BJ (cell line): ENCODE data around the gene NTMT1. TPM values are rescaled to one million over a fixed set of nuclear protein-coding genes. Genes with fewer than 3 reads are reported as not detected.
"Not testable (repeated sequence)": the region's sequence is repeated elsewhere in the genome, so short reads cannot be mapped to it uniquely, and the experiment has no call there.

Experiments used
- CTCF ChIA-PET: fragments of 350-600 bp; formaldehyde crosslinking; extraction: SDS; loops from one replicate; lab custom pipeline; 2021; ENCODE audit warnings: antibody characterized with exemption, inconsistent platforms; lab: Yijun Ruan, JAX
- POLR2A ChIA-PET: fragments of 300-600 bp; sonication (Branson Sonifier 250); formaldehyde crosslinking; extraction: SDS; loops from one replicate; lab custom pipeline; 2021; ENCODE audit warnings: antibody characterized with exemption; lab: Charles Lee
- DNase-seq: peaks from one replicate; pipeline ENCODE4 v3.0.0-alpha.2; 2011; ENCODE audit warnings: low read depth
- H3K27me3 ChIP-seq: 2 replicates; pipeline ENCODE4 v1.6.0; 2011; ENCODE audit warnings: low read length; ENCODE audit not compliant: control insufficient read depth, insufficient read depth
- H3K36me3 ChIP-seq: 2 replicates; pipeline ENCODE4 v1.5.1; 2011; ENCODE audit warnings: low read length; ENCODE audit not compliant: control insufficient read depth, insufficient read depth
- H3K4me3 ChIP-seq: 2 replicates; pipeline ENCODE4 v1.5.1; 2011; ENCODE audit warnings: low read depth, mild to moderate bottlenecking, control low read depth, low read length
- polyA plus RNA-seq: library from polyadenylated mRNA; depleted of rRNA; stranded (reverse); fragments of >200 nt; gene quantifications from 2 replicates; pipeline ENCODE4 v1.2.3, GENCODE V29; 2011
- TF ChIP-seq, protein P1 (sequence below): IDR thresholded peaks from 2 replicates; pipeline ENCODE4 v1.5.1; 2011; ENCODE audit warnings: low read depth, mild to moderate bottlenecking, control low read depth, inconsistent platforms, low read length, moderate library complexity; ENCODE audit not compliant: insufficient read depth

NTMT1 gene
- polyA plus RNA-seq, 1 experiment = 96.3 TPM

DNA sequence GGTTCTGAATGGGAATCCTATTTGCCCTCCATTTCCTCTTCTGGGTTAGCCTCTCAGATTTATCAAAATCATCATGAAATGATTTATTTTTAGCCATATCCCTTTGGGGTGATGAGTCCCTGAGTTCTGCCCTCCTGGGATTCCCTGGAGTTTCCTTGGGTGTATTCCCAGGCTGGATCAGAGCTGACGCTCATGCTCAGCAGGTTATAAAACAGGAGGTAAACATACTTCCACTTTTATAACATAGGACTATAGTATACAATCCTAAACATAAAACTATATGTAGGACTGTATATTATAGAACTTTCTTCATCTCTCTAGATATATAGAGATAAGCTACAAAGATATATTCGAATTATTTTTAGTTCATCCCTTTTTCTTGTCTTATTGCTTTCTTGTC, 35.1 kb downstream of the NTMT1 start:
- TF ChIP-seq, protein P1, sequence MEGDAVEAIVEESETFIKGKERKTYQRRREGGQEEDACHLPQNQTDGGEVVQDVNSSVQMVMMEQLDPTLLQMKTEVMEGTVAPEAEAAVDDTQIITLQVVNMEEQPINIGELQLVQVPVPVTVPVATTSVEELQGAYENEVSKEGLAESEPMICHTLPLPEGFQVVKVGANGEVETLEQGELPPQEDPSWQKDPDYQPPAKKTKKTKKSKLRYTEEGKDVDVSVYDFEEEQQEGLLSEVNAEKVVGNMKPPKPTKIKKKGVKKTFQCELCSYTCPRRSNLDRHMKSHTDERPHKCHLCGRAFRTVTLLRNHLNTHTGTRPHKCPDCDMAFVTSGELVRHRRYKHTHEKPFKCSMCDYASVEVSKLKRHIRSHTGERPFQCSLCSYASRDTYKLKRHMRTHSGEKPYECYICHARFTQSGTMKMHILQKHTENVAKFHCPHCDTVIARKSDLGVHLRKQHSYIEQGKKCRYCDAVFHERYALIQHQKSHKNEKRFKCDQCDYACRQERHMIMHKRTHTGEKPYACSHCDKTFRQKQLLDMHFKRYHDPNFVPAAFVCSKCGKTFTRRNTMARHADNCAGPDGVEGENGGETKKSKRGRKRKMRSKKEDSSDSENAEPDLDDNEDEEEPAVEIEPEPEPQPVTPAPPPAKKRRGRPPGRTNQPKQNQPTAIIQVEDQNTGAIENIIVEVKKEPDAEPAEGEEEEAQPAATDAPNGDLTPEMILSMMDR = no peak
- ChIA-PET POLR2A (interaction anchor here (0.6 kb wide), 1 partner anchor 77 kb away, joined by 4 read pairs; no protein-coding TSS in a partner anchor), CTCF (interaction anchor here (2.9 kb wide), 1 partner anchor 9 kb away, joined by 9 read pairs; no protein-coding TSS in a partner anchor)
- Histone ChIP-seq H3K27me3 (no peaks in the 10 kb centered on the region), H3K36me3 (no peaks in the 10 kb centered on the region), H3K4me3 (no peak overlapping the region)
- no peak for DNase-seq

DNA sequence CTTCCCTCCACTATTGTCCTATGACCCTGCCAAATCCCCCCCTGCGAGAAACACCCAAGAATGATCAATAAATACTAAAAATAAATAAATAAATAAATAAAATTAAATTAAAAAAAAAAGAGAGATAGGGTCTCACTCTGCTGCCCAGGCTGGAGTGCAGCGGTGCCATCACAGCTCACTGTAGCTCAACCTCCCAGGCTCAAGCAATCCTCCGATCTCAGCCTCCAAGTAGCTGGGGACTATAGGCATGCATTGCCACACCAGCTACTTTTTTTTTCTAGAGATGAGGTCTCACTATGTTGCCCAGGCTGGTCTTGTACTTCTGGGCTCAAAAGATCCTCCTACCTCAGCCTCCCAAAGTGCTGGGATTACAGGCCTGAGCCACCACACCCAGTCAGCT, 36.3 kb downstream of the NTMT1 start:
- H3K4me3 ChIP-seq, H3K27me3 ChIP-seq, DNase-seq, H3K36me3 ChIP-seq, POLR2A ChIA-PET: not testable (repeated sequence)
- CTCF ChIA-PET = interaction anchor here (1.6 to 2.9 kb wide), 2 partner anchors 10 to 20 kb away, joined by 6 to 9 read pairs; partner anchors contain the start of gene ASB6

DNA sequence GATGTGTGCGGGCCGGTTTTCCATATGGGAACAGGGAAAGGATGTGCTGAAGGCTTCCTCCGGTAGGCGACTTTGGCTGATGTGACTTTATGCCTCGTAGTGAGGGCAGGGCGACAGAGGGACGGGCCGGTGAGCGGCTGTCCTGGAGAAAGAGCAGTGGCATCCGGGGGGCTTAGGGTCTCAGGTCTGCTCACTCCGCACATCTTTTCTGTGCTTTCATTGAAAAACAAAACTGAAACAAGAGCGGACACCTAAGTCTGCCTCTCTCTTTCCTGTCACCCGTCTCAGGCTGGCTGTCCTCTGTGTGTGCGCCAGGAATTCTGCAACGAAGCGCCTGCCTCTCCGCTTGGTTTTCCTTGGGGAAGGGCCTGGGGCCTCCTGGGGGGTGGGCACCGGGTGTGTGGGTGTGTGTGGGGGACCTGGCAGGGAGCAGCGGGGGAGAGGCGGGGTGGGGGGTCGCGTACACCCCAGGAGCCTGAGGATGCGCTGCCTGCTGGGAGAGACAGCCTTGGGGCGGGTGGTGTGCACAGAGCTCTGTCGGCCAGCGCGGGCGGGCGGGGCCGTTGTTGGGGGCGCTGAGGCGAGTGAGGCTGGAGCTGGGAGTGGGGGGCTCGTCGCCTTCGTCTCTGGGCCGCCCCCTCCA, 38.9 kb downstream of the NTMT1 start:
- CTCF ChIA-PET = no interaction called here
- no peak for DNase-seq
- H3K4me3 ChIP-seq = peak overlapping the region; percentile 83
- POLR2A ChIA-PET = no interaction called here
- H3K36me3 ChIP-seq = peaks cover 2% of the 10 kb centered on the region; the same call in 1 of the 2 replicates
- no peaks in the 10 kb centered on the region for H3K27me3 ChIP-seq
- TF ChIP-seq, protein P1 = no peak

DNA sequence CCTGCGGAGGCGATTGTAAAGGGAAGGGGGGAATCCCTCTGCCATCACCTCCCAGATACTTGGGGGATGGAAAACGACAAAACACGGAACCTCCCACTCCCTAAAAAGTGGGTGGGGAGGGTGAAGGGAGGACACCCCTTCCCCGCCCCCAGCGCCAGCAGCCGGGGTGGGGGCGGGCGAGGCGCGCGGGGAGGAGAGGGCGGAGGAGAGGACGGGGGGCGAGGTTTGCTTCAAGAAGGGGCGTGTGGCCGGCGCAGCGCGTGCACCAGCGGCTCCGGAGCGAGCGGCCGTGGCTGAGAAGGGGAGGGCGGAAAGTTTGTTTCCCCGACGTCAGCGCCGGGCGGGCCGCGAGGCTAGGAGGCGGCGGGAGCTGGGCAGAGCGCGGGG, 39.4 kb downstream of the NTMT1 start, which contains the start of gene PRRX2:
PRRX2 (plus strand) TSS at position 259 of the 387 bp plus-strand sequence. CDS start 221 bp downstream, outside the sequence.
- CTCF ChIA-PET = interaction anchor here (1.8 kb wide), 1 partner anchor 23 kb away, joined by 5 read pairs; the partner anchor contains the start of gene ASB6
- Histone ChIP-seq H3K36me3 (peaks cover 2% of the 10 kb centered on the region; the same call in 1 of the 2 replicates), H3K27me3 (no peaks in the 10 kb centered on the region), H3K4me3 (peak within 1 kb of the TSS; percentile 83)
- POLR2A ChIA-PET = no interaction called here
- TF ChIP-seq, protein P1 = no peak
- no peak for DNase-seq

DNA sequence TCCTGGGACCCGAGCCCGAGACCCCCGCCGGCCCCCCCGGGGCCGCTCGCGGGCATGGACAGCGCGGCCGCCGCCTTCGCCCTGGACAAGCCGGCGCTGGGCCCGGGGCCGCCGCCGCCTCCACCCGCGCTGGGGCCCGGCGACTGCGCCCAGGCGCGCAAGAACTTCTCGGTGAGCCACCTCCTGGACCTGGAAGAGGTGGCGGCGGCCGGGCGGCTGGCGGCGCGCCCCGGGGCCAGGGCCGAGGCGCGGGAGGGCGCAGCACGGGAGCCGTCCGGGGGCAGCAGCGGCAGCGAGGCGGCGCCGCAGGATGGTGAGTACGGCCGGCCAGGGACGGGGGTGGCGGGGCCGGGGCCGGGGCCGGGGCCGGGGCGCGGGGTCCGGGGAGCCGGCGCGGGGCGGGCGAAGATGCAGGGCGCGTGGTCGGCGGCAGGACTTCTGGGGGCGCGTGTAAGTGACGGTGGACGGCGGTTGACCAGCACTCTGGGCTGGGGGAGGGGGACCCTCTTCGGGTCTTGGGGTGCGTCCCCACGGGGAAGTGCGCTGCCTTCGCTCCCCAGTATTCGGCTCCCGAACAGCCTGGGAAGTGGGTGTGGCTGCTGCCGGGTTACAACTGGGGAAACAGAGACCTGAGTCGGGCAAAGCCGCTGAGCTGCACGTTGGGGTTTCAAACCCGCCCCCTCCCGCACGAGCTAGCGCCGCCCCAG, 40.0 kb downstream of the NTMT1 start:
- Histone ChIP-seq H3K27me3 (no peaks in the 10 kb centered on the region), H3K36me3 (peaks cover 4% of the 10 kb centered on the region), H3K4me3 (peak overlapping the region; percentile 83)
- TF ChIP-seq, protein P1 = no peak
- CTCF ChIA-PET = interaction anchor here (0.9 to 1.8 kb wide), 2 partner anchors 24 to 60 kb away, joined by 4 to 5 read pairs; partner anchors contain the start of gene ASB6
- DNase-seq = no peak
- POLR2A ChIA-PET = no interaction called here
